Bronchial epithelial cell (primary cell): Measurements from ENCODE around the gene S100PBP. TPM values are rescaled to one million over a fixed set of nuclear protein-coding genes. Genes with fewer than 3 reads are reported as not detected.

Experiments used
- DNase-seq: peaks from one replicate; pipeline ENCODE4 v3.0.0-alpha.2; 2010; ENCODE audit warnings: low read depth
- FAIRE-seq: peaks from 2 replicates; lab custom pipeline; 2011; peaks lifted over from hg19 to GRCh38; lab: Jason Lieb, UNC
- H3K27me3 ChIP-seq: 2 replicates; pipeline ENCODE4 v1.5.1; 2011; ENCODE audit warnings: low read length; ENCODE audit not compliant: control insufficient read depth, insufficient read depth
- H3K36me3 ChIP-seq: 2 replicates; pipeline ENCODE4 v1.5.1; 2011; ENCODE audit warnings: low read length; ENCODE audit not compliant: control insufficient read depth, insufficient read depth
- H3K4me3 ChIP-seq: 2 replicates; pipeline ENCODE4 v1.5.1; 2011; ENCODE audit warnings: mild to moderate bottlenecking, low read depth, low read length, control low read depth
- total RNA-seq: library from RNA; depleted of rRNA; stranded (reverse); fragments of >200 nt; gene quantifications from 2 replicates; pipeline ENCODE4 v1.2.1, GENCODE V29; 2014
- TF ChIP-seq, protein P1 (sequence below): IDR thresholded peaks from 2 replicates; pipeline ENCODE4 v1.5.1; 2011; ENCODE audit warnings: mild to moderate bottlenecking, moderate library complexity, low read length, control low read depth, inconsistent platforms; ENCODE audit not compliant: insufficient read depth, severe bottlenecking

The S100PBP gene
- total RNA-seq, 1 donor from 2014 or later, result 20.5 TPM

DNA sequence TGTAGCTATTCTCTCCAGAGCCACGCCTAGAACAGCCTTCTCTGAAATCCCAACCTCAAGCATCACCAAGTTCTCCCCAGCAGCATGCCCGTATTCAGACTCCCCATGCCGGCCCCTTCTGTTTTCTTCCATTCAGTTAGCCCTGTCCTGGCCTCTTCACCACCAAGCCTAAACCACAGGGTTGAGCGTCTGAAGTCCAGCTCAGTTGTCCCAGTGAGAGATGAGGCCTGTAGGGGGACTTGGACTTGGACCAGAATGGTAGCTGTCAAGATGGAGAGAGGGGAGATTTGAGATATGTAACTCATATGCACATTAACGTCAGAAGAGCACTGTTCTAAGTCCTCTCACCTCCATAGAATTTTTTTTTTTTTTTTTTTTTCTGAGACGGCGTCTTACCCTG is 89.2 kb downstream of the S100PBP start:
- H3K27me3 ChIP-seq, result no peaks in the 10 kb centered on the region
- DNase-seq (no peak), FAIRE-seq (no peak)
- TF ChIP-seq, protein P1, sequence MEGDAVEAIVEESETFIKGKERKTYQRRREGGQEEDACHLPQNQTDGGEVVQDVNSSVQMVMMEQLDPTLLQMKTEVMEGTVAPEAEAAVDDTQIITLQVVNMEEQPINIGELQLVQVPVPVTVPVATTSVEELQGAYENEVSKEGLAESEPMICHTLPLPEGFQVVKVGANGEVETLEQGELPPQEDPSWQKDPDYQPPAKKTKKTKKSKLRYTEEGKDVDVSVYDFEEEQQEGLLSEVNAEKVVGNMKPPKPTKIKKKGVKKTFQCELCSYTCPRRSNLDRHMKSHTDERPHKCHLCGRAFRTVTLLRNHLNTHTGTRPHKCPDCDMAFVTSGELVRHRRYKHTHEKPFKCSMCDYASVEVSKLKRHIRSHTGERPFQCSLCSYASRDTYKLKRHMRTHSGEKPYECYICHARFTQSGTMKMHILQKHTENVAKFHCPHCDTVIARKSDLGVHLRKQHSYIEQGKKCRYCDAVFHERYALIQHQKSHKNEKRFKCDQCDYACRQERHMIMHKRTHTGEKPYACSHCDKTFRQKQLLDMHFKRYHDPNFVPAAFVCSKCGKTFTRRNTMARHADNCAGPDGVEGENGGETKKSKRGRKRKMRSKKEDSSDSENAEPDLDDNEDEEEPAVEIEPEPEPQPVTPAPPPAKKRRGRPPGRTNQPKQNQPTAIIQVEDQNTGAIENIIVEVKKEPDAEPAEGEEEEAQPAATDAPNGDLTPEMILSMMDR, result no peak
- no peak overlapping the region for H3K4me3 ChIP-seq
- no peaks in the 10 kb centered on the region for H3K36me3 ChIP-seq

DNA sequence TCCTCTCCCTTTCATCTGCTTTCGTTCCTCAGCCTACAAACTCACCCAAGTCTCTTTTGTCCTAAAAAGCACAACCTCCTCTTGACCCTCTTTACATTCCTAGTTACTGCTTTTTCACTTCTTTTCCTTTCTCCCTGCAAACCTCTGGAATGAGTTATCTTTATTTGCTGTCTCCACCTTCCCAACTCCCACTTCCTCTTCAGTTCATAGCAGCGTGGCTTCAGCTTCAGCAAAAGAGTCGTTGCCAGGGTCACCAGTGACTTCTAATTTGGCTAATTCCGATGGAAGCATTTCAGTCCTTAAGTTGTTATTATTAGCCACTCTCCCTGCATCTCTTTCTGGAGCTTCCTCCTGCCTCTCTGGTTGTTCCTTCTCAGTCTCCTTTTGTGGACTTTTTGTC is 90.0 kb downstream of the S100PBP start:
- no peak for FAIRE-seq
- TF ChIP-seq, protein P1, result no peak
- Histone ChIP-seq H3K27me3 (no peaks in the 10 kb centered on the region), H3K4me3 (no peak overlapping the region), H3K36me3 (no peaks in the 10 kb centered on the region)
- DNase-seq, result no peak

Other genes with a start within 250 kb of the S100PBP start
- 36.6 and 74.9 TPM in 2 replicates for gene ZBTB8OS, start 167.1 kb upstream of the S100PBP start, total RNA-seq
- 71.3 and 93.7 TPM in 2 replicates for gene RBBP4, start 166.4 kb upstream of the S100PBP start, total RNA-seq
- 3.4 and 7.6 TPM in 2 replicates for gene SYNC, start 114.9 kb upstream of the S100PBP start, total RNA-seq
- gene YARS1, start 295 bp upstream of the S100PBP start, total RNA-seq, result 195 and 234 TPM in 2 replicates
- gene FNDC5, start 53.3 kb downstream of the S100PBP start, total RNA-seq, result not detected in 2 replicates
- gene HPCA, start 68.8 kb downstream of the S100PBP start, total RNA-seq, result not detected in 2 replicates
- 112 and 167 TPM in 2 replicates for gene TMEM54, start 83.7 kb downstream of the S100PBP start, total RNA-seq
- 19.2 and 32.6 TPM in 2 replicates for gene RNF19B, start 147.2 kb downstream of the S100PBP start, total RNA-seq
- 81.9 and 173 TPM in 2 replicates for gene AK2, start 219.2 kb downstream of the S100PBP start, total RNA-seq